Amniotic stem cell (primary cell): ENCODE data around the gene STXBP6.
"Not testable (repeated sequence)": the region's sequence is repeated elsewhere in the genome, so short reads cannot be mapped to it uniquely, and the experiment has no call there.

Experiments used
- DNase-seq: peaks from one replicate; lab custom pipeline; 2025; lab: John Stamatoyannopoulos, UW

The STXBP6 gene

DNA sequence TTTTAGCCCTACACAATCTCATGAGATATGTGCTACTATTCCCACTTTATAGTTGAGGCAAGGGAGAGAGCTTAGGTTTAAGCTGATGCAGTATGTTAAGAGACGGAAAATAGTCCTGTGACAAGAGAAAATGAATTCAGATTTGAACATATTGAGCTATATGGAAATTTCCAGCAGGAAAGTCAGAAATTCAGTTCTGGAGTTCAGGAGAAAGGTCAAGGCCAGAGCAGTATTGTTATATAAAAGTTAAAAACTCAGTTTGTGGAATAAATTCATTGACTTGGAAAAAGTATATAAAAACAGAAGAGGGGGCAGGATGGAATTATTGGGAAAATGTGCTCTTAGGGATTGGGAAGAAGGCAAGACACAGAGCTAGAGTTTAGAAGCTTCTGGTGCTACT lies 248.9 kb downstream of the STXBP6 start:
- DNase-seq, result no peak

GRCh38 chr14:24798911-24799462 lies 251.0 kb downstream of the STXBP6 start:
- no peak for DNase-seq

DNA sequence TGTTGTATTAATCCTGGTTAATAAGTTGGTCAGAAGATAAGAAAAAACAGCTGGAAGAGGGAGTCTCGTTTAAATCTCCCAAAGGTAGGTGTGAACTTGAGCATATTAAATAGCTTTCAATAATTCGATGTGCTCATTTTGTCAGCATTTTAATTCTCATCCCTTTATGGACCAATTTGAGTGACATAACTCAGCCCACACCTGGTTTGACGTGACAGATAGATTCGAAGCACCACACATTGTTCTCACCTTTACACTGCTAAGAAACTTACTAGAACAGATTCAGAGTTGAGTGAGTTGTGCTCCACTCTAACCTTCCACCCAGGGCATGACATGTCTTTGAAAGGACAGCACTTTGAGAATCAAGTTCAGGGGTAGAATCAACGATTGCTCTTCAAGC lies 254.5 kb downstream of the STXBP6 start:
- DNase-seq, result no peak

DNA sequence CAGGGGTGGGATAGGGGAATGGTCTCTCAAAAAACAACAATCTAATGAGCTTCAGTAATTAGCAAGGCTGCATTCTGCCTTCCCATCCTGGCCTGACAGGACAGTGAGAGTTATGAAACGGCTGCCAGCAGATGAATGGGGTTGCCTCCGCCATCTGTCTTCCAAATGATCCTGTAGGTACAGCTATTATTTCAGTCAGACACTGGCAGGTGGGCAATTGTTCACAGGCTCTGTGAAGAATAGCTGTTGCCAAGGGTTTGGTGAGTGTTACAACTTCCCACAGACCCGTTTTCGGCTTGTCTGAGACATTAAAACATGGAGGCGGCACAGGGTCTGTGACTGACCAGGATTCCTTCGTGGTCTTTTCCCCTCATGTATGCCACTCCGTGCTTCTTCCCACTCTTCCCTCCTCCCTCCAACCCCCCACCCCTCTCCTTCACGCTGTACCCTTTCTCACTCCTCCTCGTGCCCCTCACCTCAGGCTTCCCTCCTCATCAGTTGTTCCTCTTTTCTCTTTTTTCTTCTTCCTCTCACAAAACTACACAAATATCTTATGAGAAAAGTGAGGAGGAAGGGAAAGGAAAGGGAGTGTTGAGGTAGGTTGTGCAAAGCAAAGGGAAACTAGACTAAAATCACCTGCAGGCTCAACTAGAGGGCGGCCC lies 255.2 kb downstream of the STXBP6 start:
- DNase-seq, result no peak

DNA sequence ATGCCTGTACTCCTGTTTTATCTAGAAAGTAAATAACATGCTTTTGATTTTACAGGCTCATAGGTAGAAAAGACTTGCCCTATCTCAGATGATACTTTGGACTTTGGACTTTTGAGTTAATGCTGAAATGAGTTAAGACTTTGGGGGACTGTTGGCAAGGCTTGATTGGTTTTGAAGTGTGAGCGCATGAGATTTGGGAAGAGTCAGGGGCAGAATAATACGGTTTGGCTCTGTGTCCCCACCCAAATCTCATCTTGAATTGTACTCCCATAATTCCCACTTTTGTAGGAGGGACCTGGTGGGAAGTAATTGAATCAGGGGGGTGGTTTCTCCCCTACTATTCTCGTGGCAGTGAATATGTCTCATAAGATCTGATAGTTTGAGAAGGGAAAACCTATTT lies 259.8 kb downstream of the STXBP6 start:
- no peak for DNase-seq

DNA sequence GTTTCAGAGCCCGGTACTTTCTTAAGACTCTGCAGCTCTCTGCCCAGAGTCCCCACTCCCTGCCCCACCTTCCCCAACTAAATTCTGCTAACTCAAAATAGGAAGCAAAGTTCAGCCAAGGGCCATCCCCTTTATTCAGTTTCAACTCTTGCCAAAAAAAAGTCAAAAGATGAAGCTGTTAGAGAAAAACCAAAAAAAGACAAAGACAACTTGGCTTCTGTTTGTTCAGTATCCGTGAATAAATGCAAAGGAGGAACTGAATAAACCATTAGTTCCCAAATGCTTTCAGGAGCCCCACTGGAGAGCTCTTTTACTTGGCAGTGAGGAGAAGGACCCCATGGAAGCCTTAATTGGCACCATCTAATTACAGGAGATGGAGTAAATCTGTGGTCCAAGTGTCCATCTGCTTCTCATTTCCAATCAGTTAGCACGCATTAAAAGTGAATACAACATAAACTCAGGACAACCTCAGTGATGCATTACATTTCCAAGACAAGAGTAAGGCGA lies 260.5 kb downstream of the STXBP6 start:
- no peak for DNase-seq

- DNase-seq, result no peak
These were observed 264.2 kb downstream of the STXBP6 start for GRCh38 chr14:24785698-24786097.

- no peak for DNase-seq
These were observed 265.0 kb downstream of the STXBP6 start for GRCh38 chr14:24784981-24785380.

DNA sequence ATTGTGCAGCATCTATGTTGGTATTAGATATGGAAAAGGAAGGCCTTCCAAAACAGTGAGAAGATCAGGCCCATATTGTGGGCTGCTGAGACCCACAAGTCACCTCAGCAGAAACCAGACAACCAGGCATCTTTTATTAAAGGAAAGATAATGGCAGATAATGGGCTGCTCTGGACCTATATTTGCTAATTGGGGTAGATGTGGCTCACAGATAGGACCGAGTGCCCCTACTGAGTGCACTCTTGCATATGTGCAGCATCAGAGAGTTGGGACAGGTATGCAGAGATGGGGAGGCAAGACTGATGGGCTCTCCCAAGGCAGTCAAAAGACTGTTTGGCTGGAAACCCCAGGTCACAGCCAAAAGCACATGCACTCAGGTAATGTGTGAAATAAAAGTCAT lies 266.2 kb downstream of the STXBP6 start:
- no peak for DNase-seq

DNA sequence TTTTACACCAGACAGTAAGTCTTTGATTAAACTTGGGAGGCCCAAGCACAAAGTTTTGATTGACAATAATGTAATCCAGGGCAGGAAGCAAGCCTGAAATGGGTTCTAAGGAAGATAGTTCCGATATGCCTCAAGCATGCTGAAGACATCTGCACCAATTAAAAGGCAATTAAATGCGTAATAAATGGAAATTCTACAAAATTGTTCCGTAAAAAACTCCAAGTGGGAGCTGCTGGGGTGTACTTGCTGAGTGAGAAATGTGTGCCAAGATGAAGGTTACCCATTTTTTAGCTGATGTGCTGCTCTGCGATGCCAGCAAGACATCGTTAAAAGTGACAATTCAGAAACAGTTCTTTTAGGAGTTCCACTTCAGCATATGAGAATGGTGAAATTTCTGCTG lies 269.7 kb downstream of the STXBP6 start:
- no peak for DNase-seq

DNA sequence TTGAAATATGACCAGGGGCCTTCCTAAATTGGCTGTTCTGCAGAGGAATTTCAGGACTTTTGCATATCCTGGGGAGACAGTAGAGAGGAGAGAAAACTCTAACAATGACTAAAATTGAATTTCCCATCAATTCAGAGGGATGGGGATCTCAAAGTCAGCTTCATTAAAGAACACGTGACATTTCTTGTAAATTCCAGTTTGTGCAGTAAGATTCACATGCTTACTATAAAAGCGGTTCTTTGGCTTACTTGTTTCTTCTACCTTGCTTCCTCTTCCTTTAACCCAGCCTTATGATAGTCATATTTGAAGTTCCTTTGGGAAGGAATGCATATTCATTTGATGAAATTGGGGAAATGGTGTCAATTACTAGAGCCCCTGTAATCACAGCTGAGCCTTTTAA lies 272.3 kb downstream of the STXBP6 start:
- DNase-seq, result no peak

GRCh38 chr14:24775950-24776349 lies 274.0 kb downstream of the STXBP6 start:
- no peak for DNase-seq

DNA sequence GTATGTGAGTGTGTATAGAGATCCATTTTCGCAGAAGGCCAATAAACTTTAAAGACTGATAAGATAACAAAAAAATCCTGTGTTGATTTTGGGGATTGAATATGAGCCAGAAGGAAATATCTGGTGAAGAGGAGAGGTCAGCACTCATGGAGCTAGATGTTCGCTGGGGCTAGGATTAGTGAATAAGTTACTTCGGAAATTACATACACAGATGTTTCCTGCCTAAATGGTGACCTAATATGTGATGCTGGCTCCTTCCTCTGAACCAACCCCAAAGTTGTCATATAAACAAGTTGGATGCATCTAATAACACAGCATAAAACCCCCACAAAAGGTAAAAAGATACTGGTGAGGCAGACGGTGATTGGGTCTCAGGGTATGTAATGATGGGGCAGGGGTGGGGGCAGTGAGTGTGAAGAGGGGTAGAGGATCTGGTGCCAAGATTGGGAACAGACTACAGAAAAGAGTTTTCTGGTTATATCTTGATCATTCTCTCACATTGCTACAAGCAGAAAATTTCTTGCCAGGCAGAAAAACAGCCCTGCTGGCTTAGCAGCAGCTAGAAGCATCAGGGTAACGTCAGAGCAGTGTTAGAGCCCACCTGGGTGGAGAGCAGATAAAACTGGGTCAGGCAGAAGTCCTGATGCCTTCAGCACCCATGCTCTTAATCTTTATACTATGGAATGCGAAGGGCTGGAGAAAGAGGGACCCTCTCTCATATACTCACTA lies 275.6 kb downstream of the STXBP6 start:
- DNase-seq, result no peak

GRCh38 chr14:24773564-24773963 lies 276.4 kb downstream of the STXBP6 start:
- not testable (repeated sequence) for DNase-seq

DNA sequence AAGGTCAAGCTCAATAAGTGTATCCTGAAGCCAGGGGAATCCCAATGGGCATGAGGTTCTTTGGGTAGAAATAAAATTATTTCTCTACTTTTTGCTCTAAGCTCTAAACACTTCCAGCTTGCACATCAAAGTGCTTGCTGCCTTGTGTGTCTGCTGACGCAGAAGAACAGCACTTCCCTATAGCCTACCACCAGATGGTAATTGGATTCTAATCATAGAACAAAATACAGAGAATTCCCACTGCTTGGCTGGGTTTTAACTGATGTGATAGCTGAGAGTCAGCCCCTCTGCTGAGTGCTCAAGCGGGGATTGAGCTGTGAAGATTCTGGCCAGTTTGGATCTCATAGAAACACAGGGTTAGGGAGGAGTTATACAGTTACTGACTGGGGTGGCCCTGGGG lies 283.5 kb downstream of the STXBP6 start:
- no peak for DNase-seq

DNA sequence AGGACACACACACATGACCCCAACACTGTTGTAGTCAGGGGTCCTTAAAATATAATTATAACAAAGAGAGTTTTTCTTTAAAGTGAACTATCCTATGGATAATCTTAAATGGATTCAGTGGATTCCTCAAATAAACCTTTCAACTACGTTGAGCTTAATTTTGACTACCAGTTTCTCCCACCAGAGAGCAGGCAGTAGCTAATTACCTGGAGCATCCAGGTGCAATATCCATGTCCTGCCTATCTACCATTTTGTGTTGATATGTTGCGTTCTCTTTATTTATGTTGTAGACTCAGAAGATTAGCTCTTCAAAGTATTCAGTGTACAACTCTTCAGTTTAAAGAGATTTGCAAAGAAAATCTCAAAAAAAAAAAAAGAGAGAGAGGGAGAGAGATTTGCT lies 288.8 kb downstream of the STXBP6 start:
- no peak for DNase-seq
